Measurements from ENCODE around the gene GTSE1. TPM values are rescaled to one million over a fixed set of nuclear protein-coding genes. Genes with fewer than 3 reads are reported as not detected.

The GTSE1 gene
- total and polyA plus RNA-seq, 2 donors (not counting 1 experiment from before 2014, with no cell fraction given) = 2.0 to 3.6 TPM

Other genes starting within 250 kb of the GTSE1 start
- gene PPARA, start 146.3 kb upstream of the GTSE1 start, total RNA-seq = 14.6 and 17.5 TPM in 2 replicates
- 7.9 and 10.2 TPM in 2 replicates for gene PPARA, start 146.3 kb upstream of the GTSE1 start, polyA plus RNA-seq
- 8.0 and 8.3 TPM in 2 replicates for gene CDPF1, start 46.6 kb upstream of the GTSE1 start, total RNA-seq
- gene CDPF1, start 46.6 kb upstream of the GTSE1 start, polyA plus RNA-seq = 6.5 and 7.7 TPM in 2 replicates
- under 0.01 TPM in 2 replicates for gene PKDREJ, start 33.5 kb upstream of the GTSE1 start, total RNA-seq
- gene PKDREJ, start 33.5 kb upstream of the GTSE1 start, polyA plus RNA-seq = 0.01 TPM in 1 of 2 replicates, not detected in the other
- gene TTC38, start 28.9 kb upstream of the GTSE1 start, total RNA-seq = 24.9 and 27.6 TPM in 2 replicates
- gene TTC38, start 28.9 kb upstream of the GTSE1 start, polyA plus RNA-seq = 17.6 and 34.3 TPM in 2 replicates
- gene TRMU, start 38.8 kb downstream of the GTSE1 start, total RNA-seq = 20.5 and 22.1 TPM in 2 replicates
- 18.4 and 21.9 TPM in 2 replicates for gene TRMU, start 38.8 kb downstream of the GTSE1 start, polyA plus RNA-seq
- gene CELSR1, start 240.8 kb downstream of the GTSE1 start, total RNA-seq = 1.8 and 2.1 TPM in 2 replicates
- 0.07 and 1.2 TPM in 2 replicates for gene CELSR1, start 240.8 kb downstream of the GTSE1 start, polyA plus RNA-seq

Measured in fibroblast of lung (primary cell).